ENCODE measurements around the gene FAM13A. TPM values are rescaled to one million over a fixed set of nuclear protein-coding genes. Genes with fewer than 3 reads are reported as not detected.

The FAM13A gene
- total RNA-seq, 1 donor from 2014 or later, result 40.3 TPM

- H3K27me3 Mint-ChIP-seq (ENCODE audit: insufficient read depth, low read depth), result no peaks in the 10 kb centered on the region
- Histone ChIP-seq H2AFZ (replicated peaks) (no peak overlapping the region), H3K4me1 (no peaks in the 10 kb centered on the region), H3K9ac (no peak overlapping the region), H3K9me3 (ENCODE audit: low read depth) (peaks cover 3% of the 10 kb centered on the region), H4K20me1 (ENCODE audit: low read depth) (no peaks in the 10 kb centered on the region), H3K79me2 (ENCODE audit: low read depth) (peaks cover 9% of the 10 kb centered on the region), H3K4me3 (no peak overlapping the region), H3K4me2 (no peak overlapping the region), H3F3A (ENCODE audit: low read depth) (no peaks in the 10 kb centered on the region), H3K36me3 (no peaks in the 10 kb centered on the region), H3K27me3 (no peaks in the 10 kb centered on the region), H3K27ac (no peak overlapping the region)
- H3K4me3 Mint-ChIP-seq, result no peak overlapping the region
- H3K36me3 Mint-ChIP-seq, result peaks cover under 1% of the 10 kb centered on the region
- H3K9me3 Mint-ChIP-seq, result peaks cover 5% of the 10 kb centered on the region
- H3K27ac Mint-ChIP-seq, result no peak overlapping the region
- no peak for DNase-seq (ENCODE audit: low spot score)
- TF ChIP-seq CTCF (IDR thresholded peaks at IDR 0.05), result no peak
- no peak for TF ChIP-seq EZH2phosphoT487 (IDR thresholded peaks at IDR 0.05)
- no peak for TF ChIP-seq EZH2 (IDR thresholded peaks at IDR 0.05)
- H3K4me1 Mint-ChIP-seq, result peaks cover 11% of the 10 kb centered on the region
These were observed 176.3 kb downstream of the FAM13A start for GRCh38 chr4:88880501-88881226.

- Histone ChIP-seq H4K20me1 (ENCODE audit: low read depth) (no peaks in the 10 kb centered on the region), H3K9ac (no peak overlapping the region), H3K79me2 (ENCODE audit: low read depth) (peaks cover 9% of the 10 kb centered on the region), H3K4me3 (no peak overlapping the region), H3K27ac (no peak overlapping the region), H3K36me3 (no peaks in the 10 kb centered on the region), H3K4me1 (no peaks in the 10 kb centered on the region), H2AFZ (replicated peaks) (no peak overlapping the region), H3F3A (ENCODE audit: low read depth) (no peaks in the 10 kb centered on the region), H3K4me2 (no peak overlapping the region), H3K27me3 (no peaks in the 10 kb centered on the region), H3K9me3 (ENCODE audit: low read depth) (peaks cover 3% of the 10 kb centered on the region)
- no peak for DNase-seq (ENCODE audit: low spot score)
- Mint-ChIP-seq H3K27ac (peak overlapping the region; percentile 42), H3K4me1 (peaks cover 11% of the 10 kb centered on the region), H3K27me3 (ENCODE audit: insufficient read depth, low read depth) (no peaks in the 10 kb centered on the region), H3K9me3 (peaks cover 2% of the 10 kb centered on the region), H3K36me3 (no peaks in the 10 kb centered on the region), H3K4me3 (no peak overlapping the region)
- TF ChIP-seq CTCF (IDR thresholded peaks at IDR 0.05) (no peak), EZH2 (IDR thresholded peaks at IDR 0.05) (no peak), EZH2phosphoT487 (IDR thresholded peaks at IDR 0.05) (no peak)
These were observed 177.0 kb downstream of the FAM13A start for GRCh38 chr4:88879991-88880390.

GRCh38 chr4:88878642-88879041 lies 178.3 kb downstream of the FAM13A start:
- Histone ChIP-seq H3K36me3 (no peaks in the 10 kb centered on the region), H3K79me2 (ENCODE audit: low read depth) (peaks cover 9% of the 10 kb centered on the region), H3K27me3 (no peaks in the 10 kb centered on the region), H3K9me3 (ENCODE audit: low read depth) (no peaks in the 10 kb centered on the region), H3K4me2 (no peak overlapping the region), H3F3A (ENCODE audit: low read depth) (no peaks in the 10 kb centered on the region), H4K20me1 (ENCODE audit: low read depth) (no peaks in the 10 kb centered on the region), H2AFZ (replicated peaks) (no peak overlapping the region), H3K4me1 (no peaks in the 10 kb centered on the region), H3K4me3 (no peak overlapping the region), H3K9ac (no peak overlapping the region), H3K27ac (no peak overlapping the region)
- H3K4me3 Mint-ChIP-seq, result no peak overlapping the region
- no peaks in the 10 kb centered on the region for H3K27me3 Mint-ChIP-seq (ENCODE audit: insufficient read depth, low read depth)
- no peaks in the 10 kb centered on the region for H3K36me3 Mint-ChIP-seq
- DNase-seq (ENCODE audit: low spot score), result no peak
- TF ChIP-seq EZH2 (IDR thresholded peaks at IDR 0.05), result no peak
- TF ChIP-seq EZH2phosphoT487 (IDR thresholded peaks at IDR 0.05), result no peak
- no peak for TF ChIP-seq CTCF (IDR thresholded peaks at IDR 0.05)
- peaks cover 11% of the 10 kb centered on the region for H3K4me1 Mint-ChIP-seq
- no peak overlapping the region for H3K27ac Mint-ChIP-seq
- H3K9me3 Mint-ChIP-seq, result peaks cover 13% of the 10 kb centered on the region

All from neural progenitor cell (in vitro differentiated cells).